H1 (cell line): ENCODE data around the gene CACNG4. TPM values are rescaled to one million over a fixed set of nuclear protein-coding genes. Genes with fewer than 3 reads are reported as not detected.

Source experiments
- CTCF ChIA-PET: fragments of 300-600 bp; sonication (Branson Sonifier 250); formaldehyde crosslinking; loops from one replicate; lab custom pipeline; 2021; ENCODE audit not compliant: partially characterized antibody; lab: Charles Lee
- POLR2A ChIA-PET: fragments of 300-600 bp; sonication (Branson Sonifier 250); formaldehyde crosslinking; loops from one replicate; lab custom pipeline; 2021; ENCODE audit warnings: inconsistent platforms; ENCODE audit not compliant: partially characterized antibody; lab: Charles Lee
- DNase-seq, 2 experiments: peaks; one replicate each; pipeline versions ENCODE4 v3.0.0 to v3.0.0-alpha.2; 2010 to 2022; ENCODE audit warnings: low spot score in 2 of 2, low read depth in 1 of 2, mixed read lengths in 1 of 2
- FAIRE-seq: peaks from 2 replicates; lab custom pipeline; 2011; peaks lifted over from hg19 to GRCh38; lab: Jason Lieb, UNC
- H2AFZ ChIP-seq: 2 replicates; pipeline ENCODE4 v1.8.1; 2012; ENCODE audit warnings: low read length, inconsistent platforms
- H2AK5ac ChIP-seq: 2 replicates; pipeline ENCODE4 v1.6.1; 2013; ENCODE audit warnings: low read depth, low read length
- H2BK120ac ChIP-seq: replicated peaks from 2 replicates; pipeline ENCODE3; 2013; ENCODE audit warnings: low read depth, low read length, inconsistent platforms
- H2BK12ac ChIP-seq: 2 replicates; pipeline ENCODE4 v1.6.1; 2013; ENCODE audit warnings: low read depth, low read length
- H2BK15ac ChIP-seq: 2 replicates; pipeline ENCODE4 v1.6.1; 2013; ENCODE audit warnings: low read length
- H2BK20ac ChIP-seq: 2 replicates; pipeline ENCODE4 v1.6.1; 2013; ENCODE audit warnings: low read length
- H2BK5ac ChIP-seq: 2 replicates; pipeline ENCODE4 v1.6.1; 2013; ENCODE audit warnings: low read depth, low read length
- H3K14ac ChIP-seq: 2 replicates; pipeline ENCODE4 v1.6.1; 2013; ENCODE audit warnings: inconsistent platforms; ENCODE audit not compliant: insufficient read length
- H3K18ac ChIP-seq: 2 replicates; pipeline ENCODE4 v1.6.1; 2013; ENCODE audit warnings: low read length; ENCODE audit errors: extremely low read depth
- H3K23ac ChIP-seq: 2 replicates; pipeline ENCODE4 v1.6.1; 2013; ENCODE audit warnings: inconsistent platforms; ENCODE audit not compliant: insufficient read length
- H3K23me2 ChIP-seq: 2 replicates; pipeline ENCODE4 v1.6.1; 2013; ENCODE audit warnings: low read depth, low read length
- H3K27ac ChIP-seq: 2 replicates; pipeline ENCODE4 v1.6.1; 2011; ENCODE audit warnings: low read depth, low read length, inconsistent platforms
- H3K27me3 ChIP-seq, 4 experiments: replicated peaks in 1 of 4; 1 replicate in 1 of 4; 2 replicates in 3 of 4; pipeline versions ENCODE4 v1.6.1 to v1.8.1; 2011 to 2013; ENCODE audit warnings: low read length in 3 of 4, mild to moderate bottlenecking in 3 of 4, inconsistent platforms in 2 of 4, mixed read lengths in 2 of 4, moderate library complexity in 1 of 4; ENCODE audit not compliant: control insufficient read depth in 3 of 4, insufficient read depth in 3 of 4; ENCODE audit errors: extremely low read depth in 1 of 4
- H3K36me3 ChIP-seq, 4 experiments: 2 replicates each; pipeline versions ENCODE4 v1.6.1 to v1.8.1; 2011 to 2013; ENCODE audit warnings: mild to moderate bottlenecking in 4 of 4, low read length in 3 of 4, moderate library complexity in 2 of 4, control low read depth in 1 of 4, inconsistent platforms in 1 of 4; ENCODE audit not compliant: insufficient read depth in 4 of 4, control insufficient read depth in 2 of 4
- H3K4ac ChIP-seq: replicated peaks from 2 replicates; pipeline ENCODE3; 2013; ENCODE audit warnings: low read length, low read depth, mixed read lengths, inconsistent platforms; ENCODE audit not compliant: insufficient read length
- H3K4me1 ChIP-seq, 4 experiments: replicated peaks in 1 of 4; 1 replicate in 1 of 4; 2 replicates in 3 of 4; pipeline versions ENCODE4 v1.6.1 to v1.8.1; 2011 to 2013; ENCODE audit warnings: low read length in 3 of 4, inconsistent platforms in 2 of 4, mixed read lengths in 1 of 4; ENCODE audit not compliant: insufficient read depth in 4 of 4, control insufficient read depth in 3 of 4
- H3K4me2 ChIP-seq, 2 experiments: 2 replicates each; pipeline versions ENCODE4 v1.6.1 to v1.8.1; 2011 to 2013; ENCODE audit warnings: low read depth in 2 of 2, low read length in 2 of 2, control low read depth in 1 of 2, inconsistent platforms in 1 of 2, mild to moderate bottlenecking in 1 of 2; ENCODE audit not compliant: insufficient read depth in 1 of 2
- H3K4me3 ChIP-seq, 4 experiments: fragments of 200-600, 300-600 bp in 1 of 4; sonication (generic), shearing (Covaris generic), sonication (Bioruptor Twin) in 1 of 4; 2 replicates each; pipeline versions ENCODE4 v1.5.1 to v1.8.1; 2011 to 2016; ENCODE audit warnings: low read length in 4 of 4, low read depth in 3 of 4, control low read depth in 2 of 4, inconsistent platforms in 2 of 4, mild to moderate bottlenecking in 2 of 4, mixed read lengths in 1 of 4, moderate library complexity in 1 of 4; ENCODE audit not compliant: insufficient read depth in 2 of 4; ENCODE audit errors: extremely low read depth in 1 of 4
- H3K56ac ChIP-seq: replicated peaks from 2 replicates; pipeline ENCODE3; 2013; ENCODE audit warnings: low read depth, mild to moderate bottlenecking, mixed read lengths, low read length, inconsistent platforms; ENCODE audit not compliant: insufficient read length
- H3K79me1 ChIP-seq: 2 replicates; pipeline ENCODE4 v1.6.1; 2013; ENCODE audit warnings: low read depth, low read length, control low read depth
- H3K79me2 ChIP-seq, 2 experiments: 2 replicates each; pipeline versions ENCODE4 v1.6.1 to v1.8.1; 2012 to 2013; ENCODE audit warnings: low read length in 2 of 2, mild to moderate bottlenecking in 2 of 2, inconsistent platforms in 1 of 2; ENCODE audit not compliant: insufficient read depth in 2 of 2, control insufficient read depth in 1 of 2
- H3K9ac ChIP-seq, 4 experiments: replicated peaks in 1 of 4; 1 replicate in 1 of 4; 2 replicates in 3 of 4; pipeline versions ENCODE4 v1.6.1 to v1.8.1; 2011 to 2013; ENCODE audit warnings: low read depth in 3 of 4, low read length in 3 of 4, control low read depth in 2 of 4, mild to moderate bottlenecking in 2 of 4, moderate library complexity in 2 of 4, inconsistent platforms in 1 of 4; ENCODE audit errors: extremely low read depth in 1 of 4
- H3K9me3 ChIP-seq, 2 experiments: 2 replicates each; pipeline versions ENCODE4 v1.6.1 to v1.8.1; 2012 to 2013; ENCODE audit warnings: mild to moderate bottlenecking in 2 of 2, moderate library complexity in 2 of 2, control low read depth in 1 of 2, inconsistent platforms in 1 of 2, low read depth in 1 of 2, low read length in 1 of 2, mixed read lengths in 1 of 2; ENCODE audit not compliant: insufficient read depth in 2 of 2
- H4K20me1 ChIP-seq, 2 experiments: replicated peaks in 1 of 2; 2 replicates each; pipeline versions ENCODE3 to v1.8.1; 2011 to 2013; ENCODE audit warnings: inconsistent platforms in 2 of 2, low read length in 2 of 2, mild to moderate bottlenecking in 1 of 2; ENCODE audit not compliant: insufficient read depth in 2 of 2, control insufficient read depth in 1 of 2
- H4K5ac ChIP-seq: 2 replicates; pipeline ENCODE4 v1.6.1; 2013; ENCODE audit warnings: low read length, low read depth, mixed read lengths, inconsistent platforms; ENCODE audit not compliant: insufficient read length
- H4K8ac ChIP-seq: 2 replicates; pipeline ENCODE4 v1.8.0; 2013; ENCODE audit warnings: mild to moderate bottlenecking, moderate library complexity, low read length, inconsistent platforms; ENCODE audit not compliant: insufficient read depth; ENCODE audit errors: extremely low read depth
- H4K91ac ChIP-seq: replicated peaks from 2 replicates; pipeline ENCODE3; 2013; ENCODE audit warnings: low read length, mixed read lengths, inconsistent platforms; ENCODE audit not compliant: insufficient read length
- ASH2L ChIP-seq: fragments of 200-600, 300-600 bp; sonication (generic); IDR thresholded peaks from one replicate; pipeline ENCODE4 v1.7.1; 2017; ENCODE audit warnings: low read length
- EP300 ChIP-seq, 2 experiments: IDR thresholded peaks; 1 replicate in 1 of 2; 2 replicates in 1 of 2; pipeline ENCODE4 v1.6.1; 2011 to 2012; ENCODE audit warnings: low read depth in 2 of 2, low read length in 2 of 2, mild to moderate bottlenecking in 2 of 2, borderline replicate concordance in 1 of 2, inconsistent platforms in 1 of 2, moderate library complexity in 1 of 2
- HDAC2 ChIP-seq, 2 experiments: fragments of 300-600 bp in 1 of 2; sonication (generic) in 1 of 2; IDR thresholded peaks; 2 replicates each; pipeline ENCODE4 v1.6.1; 2011 to 2012; ENCODE audit warnings: low read depth in 2 of 2, low read length in 2 of 2, mild to moderate bottlenecking in 2 of 2, moderate library complexity in 2 of 2, borderline replicate concordance in 1 of 2, inconsistent platforms in 1 of 2
- KDM4A ChIP-seq: IDR thresholded peaks from one replicate; pipeline ENCODE4 v1.7.1; 2012; ENCODE audit warnings: low read depth, mild to moderate bottlenecking, moderate library complexity, low read length, inconsistent platforms; ENCODE audit not compliant: severe bottlenecking
- POLR2AphosphoS5 ChIP-seq: IDR thresholded peaks from 2 replicates; pipeline ENCODE4 v1.6.1; 2011; ENCODE audit warnings: low read depth, low read length
- YY1 ChIP-seq: IDR thresholded peaks from 2 replicates; pipeline ENCODE4 v1.6.1; 2011; ENCODE audit warnings: low read depth, mild to moderate bottlenecking, low read length
- WGBS, 2 experiments: shearing (Covaris generic) in 1 of 2; methylation state at CpG; one replicate each; pipeline versions ENCODE4 v1.1.6 to v1.1.7; 2013 to 2015; ENCODE audit warnings: low lambda C conversion rate in 2 of 2, mixed read lengths in 2 of 2, inconsistent platforms in 1 of 2, low coverage in 1 of 2, missing lambda C conversion rate in 1 of 2; ENCODE audit not compliant: insufficient replicate concordance in 2 of 2, insufficient coverage in 1 of 2, insufficient read length in 1 of 2; ENCODE audit errors: extremely low coverage in 1 of 2, missing lambda C conversion rate in 1 of 2; 5-methylcytosine and 5-hydroxymethylcytosine counted together
- polyA plus RNA-seq, 7 experiments: library from polyadenylated mRNA; depleted of rRNA in 3 of 7; stranded (reverse) in 5 of 7; unstranded in 2 of 7; fragments of >200 nt in 5 of 7; fragments of 200-250 nt in 2 of 7; gene quantifications; 1 replicate in 5 of 7; 2 replicates in 1 of 7; 4 replicates in 1 of 7; pipeline versions ENCODE4 v1.2.1 to v1.2.3, GENCODE V29; 2011 to 2013; ENCODE audit warnings: missing spikeins in 2 of 7, mixed read lengths in 2 of 7
- total RNA-seq: library from RNA; stranded (reverse); fragmentation: NEBNext Ultra II Directional; extraction: Animal tissue kit (Norgen Biotek cat#: 25700); gene quantifications from 2 replicates; pipeline ENCODE4 v1.2.1, GENCODE V29; 2021

The CACNG4 gene
- total and polyA plus RNA-seq, 2 of the 8 experiments (the other 6 are each of a cell fraction or from before 2014, with no cell fraction given), result 3.6 to 5.6 TPM

GRCh38 chr17:67066717-67067116, 102.2 kb downstream of the CACNG4 start:
- H2BK5ac ChIP-seq, result no peak overlapping the region
- H3K79me1 ChIP-seq, result no peaks in the 10 kb centered on the region

More at GRCh38 chr17:67066717-67067116, 102.2 kb downstream of the CACNG4 start:
- no peak overlapping the region for H3K18ac ChIP-seq
- TF ChIP-seq EP300 (IDR thresholded peaks at IDR 0.05; ENCODE audit: borderline replicate concordance in 1 of 2, low read depth in 2 of 2, low read length in 2 of 2) (no peak), POLR2AphosphoS5 (no peak), HDAC2 (IDR thresholded peaks at IDR 0.05; ENCODE audit: borderline replicate concordance in 1 of 2, low read depth in 2 of 2, low read length in 2 of 2) (no peak), KDM4A (no peak), YY1 (no peak), ASH2L (no peak)
- H3K27ac ChIP-seq, result no peak overlapping the region
- no peak overlapping the region for H3K56ac ChIP-seq
- no peak overlapping the region for H4K91ac ChIP-seq
- no peak overlapping the region for H3K9ac ChIP-seq
- no peak overlapping the region for H4K5ac ChIP-seq
- H3K14ac ChIP-seq, result no peak overlapping the region
- WGBS, 2 experiments, result 71% methylated on average over 2 of the region's 2 CpGs; no CpG with 5 or more reads in 1 of the 2 experiments
- H3K4me3 ChIP-seq, result no peak overlapping the region
- DNase-seq (no peak), FAIRE-seq (no peak)
- no peaks in the 10 kb centered on the region for H3K27me3 ChIP-seq
- no peak overlapping the region for H3K23ac ChIP-seq
- H2BK120ac ChIP-seq, result no peak overlapping the region
- H3K23me2 ChIP-seq, result no peaks in the 10 kb centered on the region
- H3K36me3 ChIP-seq, result no peaks in the 10 kb centered on the region
- H4K8ac ChIP-seq, result no peak overlapping the region
- no peak overlapping the region for H2BK12ac ChIP-seq
- no peaks in the 10 kb centered on the region for H3K9me3 ChIP-seq
- H3K4ac ChIP-seq, result no peak overlapping the region
- no peaks in the 10 kb centered on the region; a peak in 1 of 7 replicates for H3K4me1 ChIP-seq
- CTCF ChIA-PET, result interaction anchor here (0.6 to 3.5 kb wide), 8 partner anchors 15 to 235 kb away, joined by 3 to 13 read pairs (median 4); no protein-coding TSS in a partner anchor
- H2BK20ac ChIP-seq, result no peak overlapping the region
- H2BK15ac ChIP-seq, result no peak overlapping the region
- H3K4me2 ChIP-seq, result no peak overlapping the region
- H3K79me2 ChIP-seq, result no peaks in the 10 kb centered on the region
- POLR2A ChIA-PET, result no interaction called here
- no peak overlapping the region for H2AFZ ChIP-seq
- H2AK5ac ChIP-seq, result no peak overlapping the region
- H4K20me1 ChIP-seq, result no peaks in the 10 kb centered on the region
